NT2/D1 (cell line): ENCODE results near the gene BCL11B.

Experiments used
- DNase-seq: peaks from one replicate; pipeline ENCODE4 v3.0.0-alpha.2; 2011; ENCODE audit warnings: low read depth, low spot score
- H3K27me3 ChIP-seq: 2 replicates; pipeline ENCODE4 v1.6.0; 2011; ENCODE audit warnings: mild to moderate bottlenecking; ENCODE audit not compliant: insufficient read length, insufficient read depth
- H3K36me3 ChIP-seq: 2 replicates; pipeline ENCODE4 v1.6.1; 2011; ENCODE audit warnings: mild to moderate bottlenecking, low read length, mixed read lengths; ENCODE audit not compliant: insufficient read depth, insufficient read length
- H3K4me1 ChIP-seq: 2 replicates; pipeline ENCODE4 v1.5.1; 2011; ENCODE audit not compliant: insufficient read depth, insufficient read length
- H3K4me3 ChIP-seq: 2 replicates; pipeline ENCODE4 v1.5.1; 2011; ENCODE audit warnings: low read depth; ENCODE audit not compliant: insufficient read length
- H3K9ac ChIP-seq: 2 replicates; pipeline ENCODE4 v1.6.0; 2011; ENCODE audit warnings: low read depth; ENCODE audit not compliant: insufficient read length
- H3K9me3 ChIP-seq: 2 replicates; pipeline ENCODE4 v1.5.1; 2011; ENCODE audit warnings: mild to moderate bottlenecking, low read length; ENCODE audit not compliant: insufficient read depth
- SUZ12 ChIP-seq: IDR thresholded peaks from 2 replicates; pipeline ENCODE4 v1.6.1; 2011; ENCODE audit not compliant: insufficient read length, insufficient read depth; ENCODE audit errors: extremely low read depth
- YY1 ChIP-seq: IDR thresholded peaks from 2 replicates; pipeline ENCODE4 v1.6.1; 2011; ENCODE audit not compliant: insufficient read length, insufficient read depth
- ZNF274 ChIP-seq: IDR thresholded peaks from 2 replicates; pipeline ENCODE4 v1.6.1; 2011; ENCODE audit warnings: mild to moderate bottlenecking, low read depth, low read length

The BCL11B gene

DNA sequence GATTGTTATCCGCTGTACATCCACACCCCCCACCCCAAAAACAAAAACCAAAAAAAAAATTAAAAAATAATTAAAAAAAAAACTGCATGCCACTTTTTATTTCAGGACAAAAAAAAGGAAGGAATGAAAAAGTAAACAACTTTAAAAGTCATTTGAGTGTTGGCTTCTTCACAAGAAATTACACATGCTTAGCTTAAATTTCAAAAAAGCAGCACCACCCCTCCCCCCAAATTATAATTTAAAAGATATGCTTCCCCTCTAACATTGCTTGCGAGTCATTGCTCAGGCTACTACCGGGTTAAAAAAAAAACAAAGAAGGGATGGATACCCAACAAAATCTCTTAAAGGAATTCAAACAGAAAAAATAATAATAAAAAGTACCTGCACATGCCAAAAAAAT lies 98.5 kb downstream of the BCL11B start:
- DNase-seq: no peak
- Histone ChIP-seq H3K9me3 (no peaks in the 10 kb centered on the region), H3K4me1 (no peaks in the 10 kb centered on the region), H3K9ac (no peak overlapping the region), H3K4me3 (no peak overlapping the region), H3K36me3 (no peaks in the 10 kb centered on the region), H3K27me3 (no peaks in the 10 kb centered on the region)
- TF ChIP-seq SUZ12 (no peak), ZNF274 (no peak), YY1 (no peak)

- no peaks in the 10 kb centered on the region for H3K4me1 ChIP-seq
- no peak for DNase-seq
- H3K9me3 ChIP-seq: no peaks in the 10 kb centered on the region
- H3K4me3 ChIP-seq: no peak overlapping the region
- no peaks in the 10 kb centered on the region for H3K36me3 ChIP-seq
- TF ChIP-seq ZNF274 (no peak), SUZ12 (no peak), YY1 (no peak)
- no peaks in the 10 kb centered on the region for H3K27me3 ChIP-seq
- no peak overlapping the region for H3K9ac ChIP-seq
Observed at GRCh38 chr14:99173086-99173485, 98.9 kb downstream of the BCL11B start.

DNA sequence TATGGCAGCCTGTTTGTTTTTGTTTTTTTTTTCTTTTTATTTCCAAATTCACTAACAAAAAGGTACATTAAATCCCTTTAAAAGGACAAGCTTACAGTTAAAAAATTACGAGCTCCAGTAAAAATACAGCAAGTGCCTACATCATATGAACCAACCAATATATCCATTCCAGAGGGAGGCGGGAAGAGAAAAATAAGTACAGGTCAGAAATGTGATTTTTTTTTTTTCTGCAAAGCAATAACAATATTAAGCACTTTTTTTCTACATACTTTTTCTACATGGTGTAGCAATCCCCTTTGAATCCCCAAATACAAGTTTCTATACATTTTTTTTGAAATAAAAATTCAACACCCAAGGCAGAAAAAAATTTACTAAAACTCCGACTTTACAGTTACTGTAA lies 100.6 kb downstream of the BCL11B start:
- H3K4me3 ChIP-seq: no peak overlapping the region
- no peaks in the 10 kb centered on the region for H3K36me3 ChIP-seq
- no peaks in the 10 kb centered on the region for H3K27me3 ChIP-seq
- no peak for DNase-seq
- H3K4me1 ChIP-seq: no peaks in the 10 kb centered on the region
- H3K9me3 ChIP-seq: no peaks in the 10 kb centered on the region
- no peak overlapping the region for H3K9ac ChIP-seq
- TF ChIP-seq SUZ12 (no peak), YY1 (no peak), ZNF274 (no peak)

- TF ChIP-seq ZNF274 (no peak), SUZ12 (no peak)
- Histone ChIP-seq H3K27me3 (no peaks in the 10 kb centered on the region), H3K9ac (no peak overlapping the region), H3K9me3 (no peaks in the 10 kb centered on the region), H3K4me3 (no peak overlapping the region), H3K4me1 (no peaks in the 10 kb centered on the region), H3K36me3 (no peaks in the 10 kb centered on the region)
- DNase-seq: no peak
Observed at GRCh38 chr14:99169776-99170356, 102.1 kb downstream of the BCL11B start.

GRCh38 chr14:99168330-99168729 lies 103.7 kb downstream of the BCL11B start:
- no peaks in the 10 kb centered on the region for H3K36me3 ChIP-seq
- no peaks in the 10 kb centered on the region for H3K9me3 ChIP-seq
- TF ChIP-seq YY1: no peak
- TF ChIP-seq SUZ12: no peak
- no peak for TF ChIP-seq ZNF274
- no peaks in the 10 kb centered on the region for H3K27me3 ChIP-seq
- no peaks in the 10 kb centered on the region for H3K4me1 ChIP-seq
- no peak for DNase-seq
- H3K9ac ChIP-seq: no peak overlapping the region
- no peak overlapping the region for H3K4me3 ChIP-seq

DNA sequence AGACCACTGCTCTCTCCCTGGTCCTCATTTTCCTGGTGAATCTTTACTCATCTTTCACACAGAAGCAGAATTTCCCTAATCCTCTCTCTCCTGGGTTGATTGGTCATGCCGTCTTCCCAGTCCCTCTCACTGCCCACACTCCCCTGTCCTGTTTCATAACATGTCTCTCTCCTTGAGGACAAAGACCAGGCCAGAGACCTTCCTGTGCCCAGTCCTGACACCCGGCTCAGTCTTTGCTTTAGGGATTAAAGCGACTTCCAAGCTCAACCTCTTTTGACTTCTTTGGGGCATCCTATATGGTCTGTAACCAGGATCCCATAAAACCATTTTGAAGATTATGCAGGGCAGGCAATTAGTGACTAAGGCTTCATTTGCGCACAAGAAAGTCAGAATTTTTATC lies 105.5 kb downstream of the BCL11B start:
- no peaks in the 10 kb centered on the region for H3K9me3 ChIP-seq
- no peaks in the 10 kb centered on the region for H3K4me1 ChIP-seq
- no peak overlapping the region for H3K4me3 ChIP-seq
- no peaks in the 10 kb centered on the region for H3K27me3 ChIP-seq
- no peak for DNase-seq
- no peak for TF ChIP-seq YY1
- TF ChIP-seq ZNF274: no peak
- no peak for TF ChIP-seq SUZ12
- H3K36me3 ChIP-seq: no peaks in the 10 kb centered on the region
- no peak overlapping the region for H3K9ac ChIP-seq

- no peaks in the 10 kb centered on the region for H3K4me1 ChIP-seq
- no peak for DNase-seq
- TF ChIP-seq YY1 (no peak), ZNF274 (no peak), SUZ12 (no peak)
- no peaks in the 10 kb centered on the region for H3K36me3 ChIP-seq
- no peaks in the 10 kb centered on the region for H3K9me3 ChIP-seq
- no peaks in the 10 kb centered on the region for H3K27me3 ChIP-seq
- H3K4me3 ChIP-seq: no peak overlapping the region
- H3K9ac ChIP-seq: no peak overlapping the region
Observed at GRCh38 chr14:99164712-99165111, 107.3 kb downstream of the BCL11B start.
